HG03025 (cell line): Measurements from ENCODE around the gene SNW1.
"Not testable (repeated sequence)": the region's sequence is repeated elsewhere in the genome, so short reads cannot be mapped to it uniquely, and the experiment has no call there.

Experiments used
- ATAC-seq: cut with Tn5 transposase; IDR thresholded peaks from one replicate; pipeline ENCODE4 v1.9.1; 2021; ENCODE audit warnings: mild to moderate bottlenecking, moderate library complexity; ENCODE audit not compliant: unreplicated experiment, low FRiP score

SNW1 gene

GRCh38 chr14:77760381-77761204, at the start of gene SNW1:
SNW1 (minus strand) TSS chr14:77761156; CDS start chr14:77761127, 29 bp downstream.
- peak; percentile 89 for ATAC-seq

- ATAC-seq, result no peak
Measured at GRCh38 chr14:77809011-77809410, 48.1 kb upstream of the SNW1 start.

GRCh38 chr14:77808250-77808649, 47.3 kb upstream of the SNW1 start:
- no peak for ATAC-seq

GRCh38 chr14:77805706-77806105, 44.8 kb upstream of the SNW1 start:
- ATAC-seq, result no peak

- ATAC-seq, result no peak
Measured at GRCh38 chr14:77804592-77804991, 43.6 kb upstream of the SNW1 start.

- no peak for ATAC-seq
Measured at GRCh38 chr14:77800814-77801213, 39.9 kb upstream of the SNW1 start.

- peak; percentile 95 for ATAC-seq
Measured at GRCh38 chr14:77799863-77800730, 39.1 kb upstream of the SNW1 start, which contains the start of gene ADCK1. ADCK1 (plus strand) TSS chr14:77800109; CDS start chr14:77818979, 18,870 bp downstream.

- ATAC-seq, result not testable (repeated sequence)
Measured at GRCh38 chr14:77799456-77799855, 38.5 kb upstream of the SNW1 start.

GRCh38 chr14:77794357-77794756, 33.4 kb upstream of the SNW1 start:
- ATAC-seq, result no peak

GRCh38 chr14:77793255-77793654, 32.3 kb upstream of the SNW1 start:
- ATAC-seq, result not testable (repeated sequence)

- no peak for ATAC-seq
Measured at GRCh38 chr14:77791225-77791600, 30.3 kb upstream of the SNW1 start.

- no peak for ATAC-seq
Measured at GRCh38 chr14:77790566-77791224, 29.7 kb upstream of the SNW1 start.

- no peak for ATAC-seq
Measured at GRCh38 chr14:77786148-77786547, 25.2 kb upstream of the SNW1 start.

- no peak for ATAC-seq
Measured at GRCh38 chr14:77782202-77782601, 21.2 kb upstream of the SNW1 start.

- ATAC-seq, result not testable (repeated sequence)
Measured at GRCh38 chr14:77773966-77774365, 13.0 kb upstream of the SNW1 start.

GRCh38 chr14:77768442-77769069, 7.6 kb upstream of the SNW1 start:
- not testable (repeated sequence) for ATAC-seq

GRCh38 chr14:77763978-77764377, 3.0 kb upstream of the SNW1 start:
- ATAC-seq, result no peak

- ATAC-seq, result no peak
Measured at GRCh38 chr14:77763316-77763715, 2.4 kb upstream of the SNW1 start.

GRCh38 chr14:77761205-77761931, 412 bp upstream of the SNW1 start:
- peak; percentile 29 for ATAC-seq
